Esophagus squamous epithelium (tissue), 4 donors: ENCODE data around the gene TAGLN3.

Experiments
- CTCF ChIP-seq, 6 experiments: fragments of 450-650 bp in 4 of 6; fragments of 200-600 bp in 2 of 6; sonication (generic) in 2 of 6; IDR thresholded peaks; one replicate each; pipeline ENCODE4 v1.5.1; 2016 to 2019; ENCODE audit warnings: antibody characterized with exemption in 6 of 6, mild to moderate bottlenecking in 4 of 6, moderate library complexity in 4 of 6
- POLR2A ChIP-seq, 4 donors: fragments of 450-650 bp; IDR thresholded peaks; one replicate each; pipeline ENCODE4 v1.6.1; 2017; ENCODE audit warnings: antibody characterized with exemption in 4 of 4, mild to moderate bottlenecking in 4 of 4, moderate library complexity in 3 of 4

- TF ChIP-seq CTCF (IDR thresholded peaks at IDR 0.05), result no peak
- no peak for TF ChIP-seq POLR2A (IDR thresholded peaks at IDR 0.05)
Observed at GRCh38 chr3:112009670-112010069, 10.9 kb downstream of the TAGLN3 start.
